ENCODE data around the gene DNM3. TPM values are rescaled to one million over a fixed set of nuclear protein-coding genes. Genes with fewer than 3 reads are reported as not detected.

The DNM3 gene
- polyA plus RNA-seq, 3 donors: 0.15 TPM; not detected in 2

GRCh38 chr1:172397221-172397620 lies 555.9 kb downstream of the DNM3 start:
- Histone ChIP-seq H3K9me3 (replicated peaks in 1 of 2; ENCODE audit: control insufficient read depth in 1 of 2, insufficient read depth in 1 of 2, low read length in 2 of 2) (no peaks in the 10 kb centered on the region), H3K36me3 (replicated peaks in 1 of 2; ENCODE audit: control insufficient read depth in 1 of 2, insufficient read depth in 2 of 2, low read length in 2 of 2) (no peaks in the 10 kb centered on the region), H3K27ac (ENCODE audit: low read depth in 1 of 2, low read length in 2 of 2) (no peak overlapping the region), H3K27me3 (ENCODE audit: control insufficient read depth in 2 of 2, insufficient read depth in 2 of 2, low read length in 2 of 2) (no peaks in the 10 kb centered on the region), H4K20me1 (ENCODE audit: insufficient read depth, low read length) (no peaks in the 10 kb centered on the region), H3K79me2 (ENCODE audit: insufficient read depth, low read length) (no peaks in the 10 kb centered on the region), H3K4me2 (replicated peaks; ENCODE audit: extremely low read depth, low read length, poor library complexity, severe bottlenecking) (no peak overlapping the region), H3K4me3 (replicated peaks in 1 of 3; ENCODE audit: low read depth in 2 of 3, low read length in 3 of 3) (no peak overlapping the region), H3K4me1 (ENCODE audit: control insufficient read depth in 1 of 2, insufficient read depth in 2 of 2, low read length in 2 of 2) (no peaks in the 10 kb centered on the region), H2AFZ (ENCODE audit: insufficient read depth, low read depth, low read length, poor library complexity, severe bottlenecking) (no peak overlapping the region), H3K9ac (ENCODE audit: insufficient read depth, low read length, poor library complexity, severe bottlenecking) (no peak overlapping the region)
- H3K27me3 Mint-ChIP-seq (ENCODE audit: low read depth in 3 of 3): peaks cover 0 to 3% (median 0%) of the 10 kb centered on the region in 3 donors
- WGBS (ENCODE audit: insufficient coverage): no CpG with 5 or more reads among the region's 3 CpGs
- H3K9me3 Mint-ChIP-seq: no peaks in the 10 kb centered on the region
- no peak overlapping the region for H3K4me3 Mint-ChIP-seq
- H3K4me1 Mint-ChIP-seq: peaks cover 22% of the 10 kb centered on the region
- H3K27ac Mint-ChIP-seq: no peak overlapping the region
- no peak for TF ChIP-seq CTCF (IDR thresholded peaks at IDR 0.05)
- DNase-seq: no peak
- intact Hi-C loops (cut with micrococcal nuclease): loop anchor here in 1 of 2 donors (5.0 kb wide), 1 partner anchor 595 kb away; no protein-coding TSS in a partner anchor
- H3K36me3 Mint-ChIP-seq: peaks cover 4 to 5% of the 10 kb centered on the region in 2 donors

- H3K36me3 Mint-ChIP-seq: peaks cover 4 to 5% of the 10 kb centered on the region in 2 donors
- Histone ChIP-seq H3K9ac (ENCODE audit: insufficient read depth, low read length, poor library complexity, severe bottlenecking) (no peak overlapping the region), H3K4me2 (replicated peaks; ENCODE audit: extremely low read depth, low read length, poor library complexity, severe bottlenecking) (no peak overlapping the region), H3K9me3 (replicated peaks in 1 of 2; ENCODE audit: control insufficient read depth in 1 of 2, insufficient read depth in 1 of 2, low read length in 2 of 2) (no peaks in the 10 kb centered on the region), H3K36me3 (replicated peaks in 1 of 2; ENCODE audit: control insufficient read depth in 1 of 2, insufficient read depth in 2 of 2, low read length in 2 of 2) (no peaks in the 10 kb centered on the region), H3K27ac (ENCODE audit: low read depth in 1 of 2, low read length in 2 of 2) (no peak overlapping the region), H2AFZ (ENCODE audit: insufficient read depth, low read depth, low read length, poor library complexity, severe bottlenecking) (no peak overlapping the region), H4K20me1 (ENCODE audit: insufficient read depth, low read length) (no peaks in the 10 kb centered on the region), H3K4me1 (ENCODE audit: control insufficient read depth in 1 of 2, insufficient read depth in 2 of 2, low read length in 2 of 2) (no peaks in the 10 kb centered on the region), H3K27me3 (ENCODE audit: control insufficient read depth in 2 of 2, insufficient read depth in 2 of 2, low read length in 2 of 2) (no peaks in the 10 kb centered on the region), H3K4me3 (replicated peaks in 1 of 3; ENCODE audit: low read depth in 2 of 3, low read length in 3 of 3) (no peak overlapping the region), H3K79me2 (ENCODE audit: insufficient read depth, low read length) (no peaks in the 10 kb centered on the region)
- H3K27me3 Mint-ChIP-seq (ENCODE audit: low read depth in 3 of 3): peaks cover 0 to 3% (median 0%) of the 10 kb centered on the region in 3 donors
- H3K27ac Mint-ChIP-seq: no peak overlapping the region
- no peak for DNase-seq
- no peak for TF ChIP-seq CTCF (IDR thresholded peaks at IDR 0.05)
- no peak overlapping the region for H3K4me3 Mint-ChIP-seq
- H3K9me3 Mint-ChIP-seq: no peaks in the 10 kb centered on the region
- no CpG with 5 or more reads among the region's 2 CpGs for WGBS (ENCODE audit: insufficient coverage)
- intact Hi-C loops (cut with micrococcal nuclease): loop anchor here in 1 of 2 donors (5.0 kb wide), 1 partner anchor 595 kb away; no protein-coding TSS in a partner anchor
- H3K4me1 Mint-ChIP-seq: peaks cover 22% of the 10 kb centered on the region
Measured at GRCh38 chr1:172397633-172398032, 556.3 kb downstream of the DNM3 start.
